ENCODE data around the gene ZFAND3. TPM values are rescaled to one million over a fixed set of nuclear protein-coding genes. Genes with fewer than 3 reads are reported as not detected.

Gene ZFAND3
- total and polyA plus RNA-seq, 2 donors (not counting 3 experiments of a cell fraction or from before 2014, with no cell fraction given): 15.4 to 54.2 TPM

DNA sequence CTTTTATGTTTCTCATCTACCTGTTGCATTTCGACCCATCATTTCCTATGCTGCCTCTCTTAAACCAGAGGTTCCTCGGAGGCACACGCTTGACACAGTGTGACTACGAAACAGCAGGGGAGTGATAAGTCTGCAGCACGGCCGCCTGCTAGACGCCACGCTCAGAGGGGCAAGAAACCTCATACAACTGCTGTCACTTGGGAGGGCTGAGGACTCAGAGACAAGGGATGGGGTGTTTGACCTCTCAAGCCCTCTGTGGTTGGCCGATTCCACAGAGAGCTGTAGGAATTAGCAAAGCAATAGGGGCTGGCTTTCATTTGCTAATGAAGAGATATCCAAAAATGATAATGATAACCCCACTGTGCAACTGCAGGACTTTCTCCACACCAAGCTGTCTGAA is 372.5 kb downstream of the ZFAND3 start:
- TF ChIP-seq, protein P1, sequence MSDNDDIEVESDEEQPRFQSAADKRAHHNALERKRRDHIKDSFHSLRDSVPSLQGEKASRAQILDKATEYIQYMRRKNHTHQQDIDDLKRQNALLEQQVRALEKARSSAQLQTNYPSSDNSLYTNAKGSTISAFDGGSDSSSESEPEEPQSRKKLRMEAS (IDR thresholded peaks at IDR 0.05; ENCODE audit: insufficient read depth, insufficient read length): no peak
- no peak for TF ChIP-seq POLR2A (IDR thresholded peaks at IDR 0.05; ENCODE audit: low read depth, low read length)
- no peak for TF ChIP-seq JUN (IDR thresholded peaks at IDR 0.05; ENCODE audit: borderline replicate concordance, insufficient read depth, insufficient read length, low read depth)
- no peak for TF ChIP-seq FOS (IDR thresholded peaks at IDR 0.05; ENCODE audit: borderline replicate concordance, insufficient read depth, low read length)
- no peak for TF ChIP-seq EZH2 (IDR thresholded peaks at IDR 0.05; ENCODE audit: borderline replicate concordance, low read depth, low read length, severe bottlenecking)
- TF ChIP-seq MYC (IDR thresholded peaks at IDR 0.05; ENCODE audit: low read depth, low read length): no peak
- no peak for TF ChIP-seq GATA2 (IDR thresholded peaks at IDR 0.05; ENCODE audit: insufficient read depth, insufficient read length, low read depth, low read length)
- TF ChIP-seq, protein P2, sequence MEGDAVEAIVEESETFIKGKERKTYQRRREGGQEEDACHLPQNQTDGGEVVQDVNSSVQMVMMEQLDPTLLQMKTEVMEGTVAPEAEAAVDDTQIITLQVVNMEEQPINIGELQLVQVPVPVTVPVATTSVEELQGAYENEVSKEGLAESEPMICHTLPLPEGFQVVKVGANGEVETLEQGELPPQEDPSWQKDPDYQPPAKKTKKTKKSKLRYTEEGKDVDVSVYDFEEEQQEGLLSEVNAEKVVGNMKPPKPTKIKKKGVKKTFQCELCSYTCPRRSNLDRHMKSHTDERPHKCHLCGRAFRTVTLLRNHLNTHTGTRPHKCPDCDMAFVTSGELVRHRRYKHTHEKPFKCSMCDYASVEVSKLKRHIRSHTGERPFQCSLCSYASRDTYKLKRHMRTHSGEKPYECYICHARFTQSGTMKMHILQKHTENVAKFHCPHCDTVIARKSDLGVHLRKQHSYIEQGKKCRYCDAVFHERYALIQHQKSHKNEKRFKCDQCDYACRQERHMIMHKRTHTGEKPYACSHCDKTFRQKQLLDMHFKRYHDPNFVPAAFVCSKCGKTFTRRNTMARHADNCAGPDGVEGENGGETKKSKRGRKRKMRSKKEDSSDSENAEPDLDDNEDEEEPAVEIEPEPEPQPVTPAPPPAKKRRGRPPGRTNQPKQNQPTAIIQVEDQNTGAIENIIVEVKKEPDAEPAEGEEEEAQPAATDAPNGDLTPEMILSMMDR (IDR thresholded peaks at IDR 0.05; ENCODE audit: extremely low read depth in 1 of 2, insufficient read depth in 1 of 2, low read depth in 1 of 2, low read length in 2 of 2): no peak
- TF ChIP-seq POLR2AphosphoS5 (IDR thresholded peaks at IDR 0.05; ENCODE audit: insufficient read depth, low read depth, low read length): no peak
- Histone ChIP-seq H3K27me3 (ENCODE audit: control insufficient read depth in 2 of 2, insufficient read depth in 2 of 2, low read length in 2 of 2) (no peaks in the 10 kb centered on the region), H4K20me1 (replicated peaks; ENCODE audit: control insufficient read depth, extremely low read depth, insufficient read depth, low read length) (no peaks in the 10 kb centered on the region), H3K9me1 (replicated peaks; ENCODE audit: control insufficient read depth, extremely low read depth, insufficient read depth, low read length) (no peaks in the 10 kb centered on the region), H3K4me2 (ENCODE audit: insufficient read depth, low read length) (no peak overlapping the region), H3K4me3 (replicated peaks in 1 of 3; ENCODE audit: insufficient read depth in 1 of 3, low read depth in 1 of 3, low read length in 3 of 3) (no peak overlapping the region), H3K9me3 (replicated peaks; ENCODE audit: control insufficient read depth, insufficient read depth, low read length) (no peaks in the 10 kb centered on the region), H3K4me1 (ENCODE audit: control insufficient read depth, extremely low read depth, insufficient read depth, low read length) (peaks cover 13% of the 10 kb centered on the region), H3K27ac (ENCODE audit: insufficient read depth, low read depth, low read length) (no peak overlapping the region), H3K9ac (replicated peaks; ENCODE audit: extremely low read depth, insufficient read depth, low read length) (no peak overlapping the region), H3K36me3 (ENCODE audit: control insufficient read depth in 2 of 2, extremely low read depth in 1 of 2, insufficient read depth in 2 of 2, low read length in 2 of 2) (no peaks in the 10 kb centered on the region), H3K79me2 (ENCODE audit: control insufficient read depth, insufficient read depth, low read length) (no peaks in the 10 kb centered on the region), H2AFZ (ENCODE audit: low read depth, low read length) (no peak overlapping the region)
- dilution Hi-C loops (cut with MboI; ENCODE audit: extremely low pct_ligation_motif_present, low sequenced_read_pairs): no loop called here
- no peak for DNase-seq (ENCODE audit: low read depth, low spot score)
- POLR2A ChIA-PET: no interaction called here
- intact Hi-C loops (cut with micrococcal nuclease): loop anchor here (2.0 to 10.0 kb wide), 3 partner anchors 37 to 483 kb away; no protein-coding TSS in a partner anchor
- CTCF ChIA-PET: interaction anchor here (3.4 kb wide), 1 partner anchor 302 kb away, joined by 11 read pairs; no protein-coding TSS in a partner anchor
- BruUV-seq (replicated peaks): no TSS peak
- no peak for FAIRE-seq
